GM21786 (cell line): ENCODE data around the gene PFDN4.

Experiments
- ATAC-seq: cut with Tn5 transposase; IDR thresholded peaks from one replicate; pipeline ENCODE4 v1.9.1; 2021; ENCODE audit not compliant: unreplicated experiment

PFDN4 gene

GRCh38 chr20:54267483-54268003, 59.7 kb downstream of the PFDN4 start:
- no peak for ATAC-seq

- ATAC-seq: no peak
Measured at GRCh38 chr20:54268941-54269340, 61.1 kb downstream of the PFDN4 start.
